ENCODE data around the gene GABRD. TPM values are rescaled to one million over a fixed set of nuclear protein-coding genes. Genes with fewer than 3 reads are reported as not detected.

The GABRD gene
- total and polyA plus RNA-seq, 10 donors, result 0.35 to 1.2 (median 0.94) TPM; not detected in 3

GRCh38 chr1:2056955-2057590 is 37.9 kb downstream of the GABRD start:
- DNase-seq, result no peak
- H3K36me3 ChIP-seq, result peaks cover 0 to 67% (median 57%) of the 10 kb centered on the region in 6 donors
- no peaks in the 10 kb centered on the region for H3K27me3 ChIP-seq (replicated peaks in 1 of 7)
- no peaks in the 10 kb centered on the region for H3K9me3 ChIP-seq
- H3K4me3 ChIP-seq, result no peak overlapping the region
- H3K4me1 ChIP-seq, result peaks cover 0 to 15% (median 8%) of the 10 kb centered on the region in 6 donors
- 94 to 96% (median 95%) methylated on average over 24 to 25 of the region's 25 CpGs for WGBS, 5 donors
- no peak for TF ChIP-seq CTCF (IDR thresholded peaks at IDR 0.05 in 8 of 11, conservative IDR thresholded peaks at IDR 0.05 in 3 of 11)
- TF ChIP-seq POLR2AphosphoS5 (IDR thresholded peaks at IDR 0.05), result no peak
- no peak for TF ChIP-seq POLR2A (IDR thresholded peaks at IDR 0.05)
- H3K27ac ChIP-seq, result no peak overlapping the region
- intact Hi-C loops (cut with DNase I; ENCODE audit: low total_unique reads), result no loop called here

GRCh38 chr1:2059290-2059953 is 40.3 kb downstream of the GABRD start:
- no peaks in the 10 kb centered on the region for H3K27me3 ChIP-seq (replicated peaks in 1 of 7)
- H3K9me3 ChIP-seq, result peaks cover 0 to 7% (median 4%) of the 10 kb centered on the region in 8 donors
- H3K36me3 ChIP-seq, result peaks cover 0 to 86% (median 57%) of the 10 kb centered on the region in 6 donors
- no peak for DNase-seq
- no peak for TF ChIP-seq POLR2A (IDR thresholded peaks at IDR 0.05)
- TF ChIP-seq POLR2AphosphoS5 (IDR thresholded peaks at IDR 0.05), result no peak
- no peak for TF ChIP-seq CTCF (IDR thresholded peaks at IDR 0.05 in 8 of 11, conservative IDR thresholded peaks at IDR 0.05 in 3 of 11)
- WGBS, 5 donors, result 90 to 95% (median 93%) methylated on average over 32 to 35 of the region's 35 CpGs
- H3K27ac ChIP-seq, result no peak overlapping the region
- H3K4me1 ChIP-seq, result no peaks in the 10 kb centered on the region
- intact Hi-C loops (cut with DNase I; ENCODE audit: low total_unique reads), result no loop called here
- no peak overlapping the region for H3K4me3 ChIP-seq

GRCh38 chr1:2060072-2060471 is 40.9 kb downstream of the GABRD start:
- Histone ChIP-seq H3K4me1 (no peaks in the 10 kb centered on the region), H3K9me3 (peaks cover 0 to 12% (median 10%) of the 10 kb centered on the region in 8 donors), H3K27ac (no peak overlapping the region), H3K4me3 (no peak overlapping the region), H3K36me3 (peaks cover 0 to 92% (median 59%) of the 10 kb centered on the region in 6 donors), H3K27me3 (replicated peaks in 1 of 7) (no peaks in the 10 kb centered on the region)
- TF ChIP-seq CTCF (IDR thresholded peaks at IDR 0.05 in 8 of 11, conservative IDR thresholded peaks at IDR 0.05 in 3 of 11) (no peak), POLR2AphosphoS5 (IDR thresholded peaks at IDR 0.05) (no peak), POLR2A (IDR thresholded peaks at IDR 0.05) (no peak)
- 90 to 96% (median 93%) methylated on average over 15 of the region's 15 CpGs for WGBS, 5 donors
- DNase-seq, result no peak
- intact Hi-C loops (cut with DNase I; ENCODE audit: low total_unique reads), result no loop called here

- Histone ChIP-seq H3K4me1 (no peaks in the 10 kb centered on the region), H3K27ac (no peak overlapping the region), H3K36me3 (peaks cover 0 to 92% (median 58%) of the 10 kb centered on the region in 6 donors), H3K9me3 (peaks cover 0 to 15% (median 13%) of the 10 kb centered on the region in 8 donors), H3K27me3 (replicated peaks in 1 of 7) (no peaks in the 10 kb centered on the region), H3K4me3 (no peak overlapping the region)
- no peak for DNase-seq
- intact Hi-C loops (cut with DNase I; ENCODE audit: low total_unique reads), result no loop called here
- 92 to 98% (median 97%) methylated on average over 20 to 23 of the region's 23 CpGs for WGBS, 5 donors
- TF ChIP-seq CTCF (IDR thresholded peaks at IDR 0.05 in 8 of 11, conservative IDR thresholded peaks at IDR 0.05 in 3 of 11), result no peak
- no peak for TF ChIP-seq POLR2A (IDR thresholded peaks at IDR 0.05)
- TF ChIP-seq POLR2AphosphoS5 (IDR thresholded peaks at IDR 0.05), result no peak
Measured at GRCh38 chr1:2060535-2060934, 41.4 kb downstream of the GABRD start.
